ENCODE results near the gene WRAP73. TPM values are rescaled to one million over a fixed set of nuclear protein-coding genes. Genes with fewer than 3 reads are reported as not detected.

The WRAP73 gene
- total and polyA plus RNA-seq, 9 of the 15 experiments (the other 6 are each of a cell fraction or from before 2014, with no cell fraction given): 4.3 to 51.8 (median 30.1) TPM

GRCh38 chr1:3597599-3597964, 52.3 kb downstream of the WRAP73 start (continued):
- TF ChIP-seq ZHX1 (conservative IDR thresholded peaks at IDR 0.05; ENCODE audit: low read length): no peak
- TF ChIP-seq SUPT5H (IDR thresholded peaks at IDR 0.05): no peak
- TF ChIP-seq ZKSCAN1 (IDR thresholded peaks at IDR 0.05; ENCODE audit: low read depth, low read length): no peak

- FAIRE-seq (no peak), DNase-seq (ENCODE audit: extremely low read depth in 1 of 4, low spot score in 3 of 4) (no peak), ATAC-seq (no peak)
- H3K79me2 ChIP-seq (ENCODE audit: control insufficient read depth, insufficient read depth, low read length): no peaks in the 10 kb centered on the region
- in situ Hi-C loops (cut with MboI): no loop called here
- peaks cover 35 to 83% of the 10 kb centered on the region in 2 experiments; a peak in 4 of 5 replicates for H3K27me3 ChIP-seq (ENCODE audit: control insufficient read depth in 2 of 2, insufficient read depth in 2 of 2, low read length in 2 of 2)
- no peaks in the 10 kb centered on the region for H3K9me1 ChIP-seq (ENCODE audit: control insufficient read depth, insufficient read depth, low read length)
- H3K4me3 ChIP-seq: no peak overlapping the region
- intact Hi-C loops (cut with micrococcal nuclease): no loop called here
- WGBS (ENCODE audit: insufficient coverage, low coverage, missing lambda C conversion rate): 16% methylated on average over 27 of the region's 29 CpGs
- TF ChIP-seq XRCC3 (IDR thresholded peaks at IDR 0.05) (no peak), ZNF212 (CRISPR knock-in tag; IDR thresholded peaks at IDR 0.05) (no peak), HSF4 (CRISPR knock-in tag; IDR thresholded peaks at IDR 0.05; ENCODE audit: borderline replicate concordance) (no peak), PTBP1 (IDR thresholded peaks at IDR 0.05; ENCODE audit: low read depth, low read length) (no peak), ZBTB9 (CRISPR knock-in tag; IDR thresholded peaks at IDR 0.05) (no peak), CEBPG (CRISPR knock-in tag; IDR thresholded peaks at IDR 0.05) (no peak), CEBPG (tag; conservative IDR thresholded peaks at IDR 0.05 in 1 of 2, IDR thresholded peaks at IDR 0.05 in 1 of 2) (no peak), TBP (optimal IDR thresholded peaks at IDR 0.05; ENCODE audit: low read depth, low read length) (no peak), TBL1XR1 (IDR thresholded peaks at IDR 0.05; ENCODE audit: low read length in 2 of 2) (no peak), STAG1 (CRISPR knock-in tag; IDR thresholded peaks at IDR 0.05; ENCODE audit: borderline replicate concordance) (no peak), SMARCA5 (IDR thresholded peaks at IDR 0.05) (no peak), ZNF253 (CRISPR knock-in tag; conservative IDR thresholded peaks at IDR 0.05) (no peak), KDM5B (IDR thresholded peaks at IDR 0.05; ENCODE audit: insufficient replicate concordance, low read depth, low read length) (no peak), TAF1 (IDR thresholded peaks at IDR 0.05; ENCODE audit: control insufficient read depth, extremely low read depth, insufficient read depth, low read length, severe bottlenecking) (no peak), POU5F1 (IDR thresholded peaks at IDR 0.05; ENCODE audit: borderline replicate concordance, low read depth, low read length, partially characterized antibody) (no peak)
- H3K27ac ChIP-seq (ENCODE audit: extremely low read depth, low read depth, low read length): no peak overlapping the region
- peaks cover 21% of the 10 kb centered on the region for H4K20me1 ChIP-seq (replicated peaks; ENCODE audit: control insufficient read depth, insufficient read depth, low read length)
- no peak overlapping the region; a peak in 1 of 4 replicates for H3K9ac ChIP-seq (ENCODE audit: insufficient read depth in 1 of 2, low read depth in 2 of 2, low read length in 2 of 2)
- ChIA-PET POLR2A (interaction anchor here (0.6 kb wide), 1 partner anchor 289 kb away, joined by 5 read pairs; no protein-coding TSS in a partner anchor), CTCF (ENCODE audit: low intra/inter-chr PET ratio) (no interaction called here)
- H3K4me2 ChIP-seq (ENCODE audit: insufficient read depth, low read length): no peak overlapping the region
- no TSS peak for BruUV-seq (replicated peaks)
- no peaks in the 10 kb centered on the region for H3K9me3 ChIP-seq (replicated peaks; ENCODE audit: control insufficient read depth, insufficient read depth, low read depth, low read length)
- peaks cover 0 to 58% of the 10 kb centered on the region in 2 experiments; a peak in 2 of 5 replicates for H3K4me1 ChIP-seq (replicated peaks in 1 of 2; ENCODE audit: control insufficient read depth in 2 of 2, insufficient read depth in 2 of 2, low read length in 2 of 2)
- no peak overlapping the region for H2AFZ ChIP-seq (ENCODE audit: low read depth, low read length)
- no peaks in the 10 kb centered on the region for H3K36me3 ChIP-seq (ENCODE audit: control insufficient read depth, insufficient read depth, low read length)
These were observed 53.0 kb downstream of the WRAP73 start for GRCh38 chr1:3596663-3597598.
